ENCODE measurements around the gene COL6A3. TPM values are rescaled to one million over a fixed set of nuclear protein-coding genes. Genes with fewer than 3 reads are reported as not detected.
"Not testable (repeated sequence)": the region's sequence is repeated elsewhere in the genome, so short reads cannot be mapped to it uniquely, and the experiment has no call there.

COL6A3 gene
- total RNA-seq, 1 experiment from 2014 or later = 45.0 TPM

DNA sequence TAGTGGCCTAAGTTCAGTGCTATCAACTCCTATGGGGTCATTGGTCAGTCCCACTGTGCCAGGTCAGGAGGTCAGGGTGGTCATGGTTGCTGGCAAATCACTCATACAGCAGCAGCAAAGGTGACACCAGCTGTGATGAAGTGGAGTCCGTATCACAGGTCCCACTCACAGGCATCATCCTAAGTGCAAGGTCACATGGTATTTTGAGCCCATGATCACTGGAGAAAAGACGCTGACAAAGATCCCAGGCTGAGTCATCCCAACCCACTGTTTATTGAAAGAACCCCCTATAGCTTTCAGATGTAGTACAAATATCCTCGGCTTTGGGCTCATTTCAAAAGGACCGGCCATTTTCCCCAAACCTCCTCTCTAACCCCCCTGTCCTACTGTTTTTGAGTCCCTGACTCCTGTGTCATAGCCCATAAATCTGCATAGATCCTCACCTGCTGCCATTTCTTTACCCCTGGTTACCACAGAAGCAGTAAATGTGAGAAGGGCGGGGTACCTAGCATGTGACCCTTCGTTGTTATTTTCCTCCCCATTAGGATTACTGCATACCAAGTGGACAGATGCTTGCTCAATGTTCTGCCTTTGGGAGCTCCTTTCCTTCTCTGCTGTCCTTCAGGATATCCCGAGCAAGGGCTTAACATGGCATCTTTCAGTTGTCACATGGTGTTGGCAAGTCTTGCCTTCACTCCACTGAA is 107.7 kb downstream of the COL6A3 start:
- no TSS peak for BruUV-seq (replicated peaks)

DNA sequence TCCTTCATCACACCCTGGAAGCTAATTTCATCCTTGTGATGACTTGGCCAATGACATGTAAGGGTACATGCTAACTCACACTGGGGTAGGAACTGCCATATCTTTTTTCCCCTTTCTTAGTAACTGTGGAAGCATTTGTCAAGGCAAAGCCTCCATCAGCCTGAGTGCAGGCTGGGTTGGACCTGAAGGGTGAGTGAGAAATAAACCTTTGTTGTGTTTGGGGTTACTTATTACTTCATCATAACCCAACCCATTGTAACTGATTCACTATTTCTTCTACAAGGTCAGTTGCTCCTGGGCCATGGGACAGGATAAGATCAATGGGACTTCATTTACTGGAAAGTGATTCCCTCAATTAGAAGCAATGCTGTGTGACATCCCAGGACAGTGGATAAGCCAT is 108.4 kb downstream of the COL6A3 start:
- no peaks in the 10 kb centered on the region for H3K36me3 ChIP-seq (ENCODE audit: low read depth, low read length)
- no peaks in the 10 kb centered on the region for H3K9me2 ChIP-seq (replicated peaks; ENCODE audit: low read length)
- H3K79me2 ChIP-seq (ENCODE audit: low read length) = no peaks in the 10 kb centered on the region
- DNase-seq (no peak), ATAC-seq (no peak)
- no peak overlapping the region for H3K9ac ChIP-seq (ENCODE audit: low read length)
- H3K4me1 ChIP-seq (ENCODE audit: insufficient read depth, low read length) = peaks cover 10% of the 10 kb centered on the region; the same call in 1 of the 2 replicates
- H3K27me3 ChIP-seq (ENCODE audit: low read length) = no peaks in the 10 kb centered on the region
- CTCF ChIA-PET = no interaction called here
- H3K9me3 ChIP-seq (ENCODE audit: low read length) = no peaks in the 10 kb centered on the region
- H2AFZ ChIP-seq (ENCODE audit: low read length) = no peak overlapping the region
- H3F3A ChIP-seq (ENCODE audit: low read length, unreplicated experiment) = no peaks in the 10 kb centered on the region
- H3K27ac ChIP-seq (ENCODE audit: low read length) = no peak overlapping the region
- H3K4me2 ChIP-seq (ENCODE audit: low read length) = no peak overlapping the region
- TF ChIP-seq, protein P1, sequence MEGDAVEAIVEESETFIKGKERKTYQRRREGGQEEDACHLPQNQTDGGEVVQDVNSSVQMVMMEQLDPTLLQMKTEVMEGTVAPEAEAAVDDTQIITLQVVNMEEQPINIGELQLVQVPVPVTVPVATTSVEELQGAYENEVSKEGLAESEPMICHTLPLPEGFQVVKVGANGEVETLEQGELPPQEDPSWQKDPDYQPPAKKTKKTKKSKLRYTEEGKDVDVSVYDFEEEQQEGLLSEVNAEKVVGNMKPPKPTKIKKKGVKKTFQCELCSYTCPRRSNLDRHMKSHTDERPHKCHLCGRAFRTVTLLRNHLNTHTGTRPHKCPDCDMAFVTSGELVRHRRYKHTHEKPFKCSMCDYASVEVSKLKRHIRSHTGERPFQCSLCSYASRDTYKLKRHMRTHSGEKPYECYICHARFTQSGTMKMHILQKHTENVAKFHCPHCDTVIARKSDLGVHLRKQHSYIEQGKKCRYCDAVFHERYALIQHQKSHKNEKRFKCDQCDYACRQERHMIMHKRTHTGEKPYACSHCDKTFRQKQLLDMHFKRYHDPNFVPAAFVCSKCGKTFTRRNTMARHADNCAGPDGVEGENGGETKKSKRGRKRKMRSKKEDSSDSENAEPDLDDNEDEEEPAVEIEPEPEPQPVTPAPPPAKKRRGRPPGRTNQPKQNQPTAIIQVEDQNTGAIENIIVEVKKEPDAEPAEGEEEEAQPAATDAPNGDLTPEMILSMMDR (conservative IDR thresholded peaks at IDR 0.05; ENCODE audit: low read depth, low read length) = no peak
- no peak overlapping the region for H3K4me3 ChIP-seq (ENCODE audit: low read length)
- POLR2A ChIA-PET (ENCODE audit: unreplicated experiment) = no interaction called here
- no peaks in the 10 kb centered on the region for H4K20me1 ChIP-seq (ENCODE audit: low read length)
- intact Hi-C loops (cut with micrococcal nuclease) = no loop called here
- BruUV-seq (replicated peaks) = no TSS peak

More for the DNA sequence above, 107.7 kb downstream of the COL6A3 start:
- Histone ChIP-seq H3K4me2 (ENCODE audit: low read length) (no peak overlapping the region), H3K4me1 (ENCODE audit: insufficient read depth, low read length) (peaks cover 9% of the 10 kb centered on the region; the same call in 1 of the 2 replicates), H3K79me2 (ENCODE audit: low read length) (no peaks in the 10 kb centered on the region), H3F3A (ENCODE audit: low read length, unreplicated experiment) (no peaks in the 10 kb centered on the region), H3K9me3 (ENCODE audit: low read length) (no peaks in the 10 kb centered on the region), H3K27ac (ENCODE audit: low read length) (no peak overlapping the region), H4K20me1 (ENCODE audit: low read length) (no peaks in the 10 kb centered on the region), H2AFZ (ENCODE audit: low read length) (no peak overlapping the region), H3K27me3 (ENCODE audit: low read length) (no peaks in the 10 kb centered on the region), H3K9me2 (replicated peaks; ENCODE audit: low read length) (no peaks in the 10 kb centered on the region), H3K9ac (ENCODE audit: low read length) (no peak overlapping the region), H3K4me3 (ENCODE audit: low read length) (no peak overlapping the region), H3K36me3 (ENCODE audit: low read depth, low read length) (no peaks in the 10 kb centered on the region)
- CTCF ChIA-PET = no interaction called here
- POLR2A ChIA-PET (ENCODE audit: unreplicated experiment) = no interaction called here
- no peak for DNase-seq
- ATAC-seq = no peak
- intact Hi-C loops (cut with micrococcal nuclease) = no loop called here
- no peak for TF ChIP-seq EZH2 (IDR thresholded peaks at IDR 0.05; ENCODE audit: low read length, unreplicated experiment)
- TF ChIP-seq EZH2phosphoT487 (IDR thresholded peaks at IDR 0.05; ENCODE audit: borderline replicate concordance, low read length) = no peak
- TF ChIP-seq, protein P1 (conservative IDR thresholded peaks at IDR 0.05; ENCODE audit: low read depth, low read length) = no peak

DNA sequence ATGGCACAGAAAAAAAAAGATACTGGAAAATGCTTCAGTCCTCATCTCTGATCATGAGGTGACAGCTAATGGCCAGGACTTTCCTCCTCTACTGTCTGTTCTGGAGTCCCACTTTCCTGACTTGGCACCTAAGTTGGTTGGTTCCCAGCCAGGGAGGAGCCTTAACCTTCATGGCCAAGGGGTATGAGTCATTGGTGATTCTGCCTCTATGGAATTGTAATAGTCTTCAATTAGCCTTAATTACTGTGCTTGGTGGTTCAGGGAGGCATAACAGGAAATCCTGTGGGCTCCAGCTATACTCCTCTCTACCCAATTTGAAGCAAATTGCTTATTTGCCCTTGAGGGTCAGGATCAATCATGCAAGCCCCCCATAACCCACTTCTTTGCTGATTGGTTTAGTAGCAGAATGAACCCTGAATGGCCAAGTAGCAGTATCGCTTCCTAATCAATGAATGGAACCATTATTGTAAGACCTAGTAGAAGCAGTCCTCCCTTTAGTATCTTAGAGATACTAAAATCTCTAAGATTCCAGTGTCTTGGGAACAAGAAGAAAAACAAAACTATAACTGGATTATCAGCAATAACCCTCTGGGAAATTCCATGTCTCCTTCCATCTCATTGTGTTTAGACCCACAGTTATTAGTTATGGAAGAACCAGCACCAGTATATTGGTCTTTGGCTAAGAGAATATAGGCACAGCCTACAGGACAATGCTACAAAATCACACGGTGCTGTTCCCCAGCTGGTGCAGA is 109.0 kb downstream of the COL6A3 start:
- no peaks in the 10 kb centered on the region for H3F3A ChIP-seq (ENCODE audit: low read length, unreplicated experiment)
- no peak overlapping the region for H3K4me2 ChIP-seq (ENCODE audit: low read length)
- peak; percentile 64 for ATAC-seq
- H3K36me3 ChIP-seq (ENCODE audit: low read depth, low read length) = no peaks in the 10 kb centered on the region
- ChIA-PET POLR2A (ENCODE audit: unreplicated experiment) (no interaction called here), CTCF (no interaction called here)
- no peak overlapping the region for H2AFZ ChIP-seq (ENCODE audit: low read length)
- H3K9me2 ChIP-seq (replicated peaks; ENCODE audit: low read length) = no peaks in the 10 kb centered on the region
- no peaks in the 10 kb centered on the region for H3K9me3 ChIP-seq (ENCODE audit: low read length)
- H3K79me2 ChIP-seq (ENCODE audit: low read length) = no peaks in the 10 kb centered on the region
- no peaks in the 10 kb centered on the region for H4K20me1 ChIP-seq (ENCODE audit: low read length)
- H3K27me3 ChIP-seq (ENCODE audit: low read length) = no peaks in the 10 kb centered on the region
- TF ChIP-seq EZH2phosphoT487 (IDR thresholded peaks at IDR 0.05; ENCODE audit: borderline replicate concordance, low read length) (no peak), EZH2 (IDR thresholded peaks at IDR 0.05; ENCODE audit: low read length, unreplicated experiment) (no peak)
- TF ChIP-seq, protein P1 (conservative IDR thresholded peaks at IDR 0.05; ENCODE audit: low read depth, low read length) = no peak
- H3K4me3 ChIP-seq (ENCODE audit: low read length) = no peak overlapping the region
- H3K9ac ChIP-seq (ENCODE audit: low read length) = no peak overlapping the region
- H3K4me1 ChIP-seq (ENCODE audit: insufficient read depth, low read length) = peaks cover 17% of the 10 kb centered on the region
- intact Hi-C loops (cut with micrococcal nuclease) = no loop called here
- DNase-seq = peak; percentile 73
- BruUV-seq (replicated peaks) = no TSS peak
- H3K27ac ChIP-seq (ENCODE audit: low read length) = no peak overlapping the region

DNA sequence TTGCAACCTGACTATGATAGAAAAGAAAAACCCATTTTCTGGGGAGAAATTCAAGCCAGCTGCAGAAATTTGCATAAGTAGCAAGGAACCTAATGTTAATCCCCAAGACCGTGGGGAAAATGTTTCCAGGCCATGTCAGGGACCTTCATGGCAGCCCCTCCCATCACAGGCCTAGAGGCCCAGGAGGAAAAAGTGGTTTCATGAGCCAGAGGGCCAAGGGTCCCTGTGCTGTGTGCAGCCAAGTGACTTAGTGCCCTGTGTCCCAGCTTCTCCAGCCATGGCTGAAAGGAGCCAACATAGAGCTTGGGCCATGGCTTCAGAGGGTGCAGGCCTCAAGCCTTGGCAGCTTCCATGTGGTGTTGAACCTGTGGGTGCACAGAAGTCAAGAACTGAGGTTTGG is 110.7 kb downstream of the COL6A3 start:
- H3K9ac ChIP-seq (ENCODE audit: low read length); H3K27ac ChIP-seq (ENCODE audit: low read length); H3K79me2 ChIP-seq (ENCODE audit: low read length); H3K36me3 ChIP-seq (ENCODE audit: low read depth, low read length); H3K4me2 ChIP-seq (ENCODE audit: low read length); ATAC-seq; H4K20me1 ChIP-seq (ENCODE audit: low read length); intact Hi-C loops (cut with micrococcal nuclease); H3F3A ChIP-seq (ENCODE audit: low read length, unreplicated experiment); DNase-seq; H3K4me3 ChIP-seq (ENCODE audit: low read length); BruUV-seq (replicated peaks); H3K27me3 ChIP-seq (ENCODE audit: low read length); H2AFZ ChIP-seq (ENCODE audit: low read length); H3K9me3 ChIP-seq (ENCODE audit: low read length); POLR2A ChIA-PET (ENCODE audit: unreplicated experiment); CTCF ChIA-PET; H3K9me2 ChIP-seq (replicated peaks; ENCODE audit: low read length): not testable (repeated sequence)
- H3K4me1 ChIP-seq (ENCODE audit: insufficient read depth, low read length) = peaks cover 33% of the 10 kb centered on the region

Data from PC-3 (cell line).